Vagina (tissue), 2 donors: Measurements from ENCODE around the gene PRSS56. TPM values are rescaled to one million over a fixed set of nuclear protein-coding genes. Genes with fewer than 3 reads are reported as not detected.

Experiments
- DNase-seq, 2 donors: peaks; one replicate each; pipeline ENCODE4 v3.0.0-alpha.2; 2017; ENCODE audit errors: extremely low spot score in 2 of 2
- H3K27ac ChIP-seq: fragments of 200-600 bp; sonication (generic); one replicate; pipeline ENCODE4 v1.5.1; 2019
- H3K27me3 ChIP-seq: fragments of 200-600 bp; sonication (generic); one replicate; pipeline ENCODE4 v1.5.1; 2019
- H3K36me3 ChIP-seq, 2 donors: fragments of 200-600 bp; sonication (generic); one replicate each; pipeline ENCODE4 v1.5.1; 2017 to 2019
- H3K4me1 ChIP-seq: fragments of 200-600 bp; sonication (generic); one replicate; pipeline ENCODE4 v1.5.1; 2019
- H3K4me3 ChIP-seq, 2 donors: fragments of 200-600 bp; sonication (generic); 1 replicate in 1 of 2; 2 replicates in 1 of 2; pipeline ENCODE4 v1.5.1; 2016 to 2019
- H3K9me3 ChIP-seq: fragments of 200-600 bp; sonication (generic); one replicate; pipeline ENCODE4 v1.5.1; 2019
- CTCF ChIP-seq, 3 experiments: fragments of 450-650 bp in 2 of 3; fragments of 200-600 bp in 1 of 3; sonication (generic) in 1 of 3; IDR thresholded peaks; one replicate each; pipeline ENCODE4 v1.5.1; 2017 to 2019; ENCODE audit warnings: antibody characterized with exemption in 3 of 3, mild to moderate bottlenecking in 2 of 3, moderate library complexity in 2 of 3
- POLR2A ChIP-seq, 2 donors: fragments of 450-650 bp; IDR thresholded peaks; one replicate each; pipeline ENCODE4 v1.6.1; 2017; ENCODE audit warnings: antibody characterized with exemption in 2 of 2, mild to moderate bottlenecking in 2 of 2, moderate library complexity in 2 of 2
- POLR2AphosphoS5 ChIP-seq, 2 donors: sonication (generic); formaldehyde crosslinking; IDR thresholded peaks; one replicate each; pipeline ENCODE4 v1.9.0; 2017; ENCODE audit warnings: antibody characterized with exemption in 2 of 2, mild to moderate bottlenecking in 2 of 2, low read depth in 1 of 2; ENCODE audit not compliant: insufficient read depth in 1 of 2
- intact Hi-C: fragments of 100-400 bp; cut with DNase I; formaldehyde crosslinking; loops from one replicate; pipeline ENCODE4 v1.15.1; 2023
- total RNA-seq: library from RNA; depleted of rRNA; stranded (reverse); fragments of >200 nt; gene quantifications from one replicate; pipeline ENCODE4 v1.2.3, GENCODE V29; 2016

PRSS56 gene
- total RNA-seq, 1 donor from 2014 or later: not detected

DNA sequence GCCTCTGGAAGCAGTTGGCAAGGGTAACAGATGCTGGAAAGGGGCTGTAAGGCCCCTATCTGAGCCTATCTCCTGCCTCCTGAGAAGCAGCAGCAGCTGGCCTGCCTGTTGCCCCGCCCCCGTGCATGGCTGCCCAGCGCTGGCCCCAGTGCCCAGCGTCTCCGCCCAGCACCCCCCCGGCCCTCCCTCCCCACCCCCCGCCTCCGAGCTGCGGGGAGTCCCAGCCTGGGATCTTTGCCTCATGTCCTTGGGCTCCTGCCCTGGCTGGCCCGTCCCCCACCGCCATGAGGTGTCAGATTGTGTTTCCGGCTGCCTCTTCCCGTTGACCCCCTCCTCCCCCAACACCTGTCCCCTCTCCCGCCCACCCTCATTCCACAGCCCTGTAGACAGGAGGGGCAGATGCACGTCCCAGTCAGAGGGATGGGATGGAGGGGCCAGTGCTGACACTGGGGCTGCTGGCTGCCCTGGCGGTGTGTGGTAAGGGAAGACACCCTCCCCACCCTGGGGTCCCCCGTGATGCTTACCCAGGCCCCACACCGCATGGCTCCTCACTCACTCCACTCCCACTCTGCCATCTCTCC lies 5.7 kb downstream of the PRSS56 start, which contains the start of gene CHRND:
Gene CHRND, plus strand, starts transcription at position 370 of the 581 bp plus-strand sequence. Its CDS starts 56 bp downstream, at position 426.
- Histone ChIP-seq H3K4me3 (no peak within 1 kb of the TSS), H3K27me3 (peaks cover 17% of the 10 kb centered on the region), H3K27ac (no peak within 1 kb of the TSS), H3K9me3 (no peaks in the 10 kb centered on the region), H3K36me3 (no peaks in the 10 kb centered on the region), H3K4me1 (peaks cover 21% of the 10 kb centered on the region)
- no peak for DNase-seq
- TF ChIP-seq CTCF (IDR thresholded peaks at IDR 0.05) (no peak), POLR2AphosphoS5 (IDR thresholded peaks at IDR 0.05; ENCODE audit: insufficient read depth in 1 of 2, low read depth in 1 of 2) (no peak), POLR2A (IDR thresholded peaks at IDR 0.05) (no peak)
- intact Hi-C loops: no loop called here

DNA sequence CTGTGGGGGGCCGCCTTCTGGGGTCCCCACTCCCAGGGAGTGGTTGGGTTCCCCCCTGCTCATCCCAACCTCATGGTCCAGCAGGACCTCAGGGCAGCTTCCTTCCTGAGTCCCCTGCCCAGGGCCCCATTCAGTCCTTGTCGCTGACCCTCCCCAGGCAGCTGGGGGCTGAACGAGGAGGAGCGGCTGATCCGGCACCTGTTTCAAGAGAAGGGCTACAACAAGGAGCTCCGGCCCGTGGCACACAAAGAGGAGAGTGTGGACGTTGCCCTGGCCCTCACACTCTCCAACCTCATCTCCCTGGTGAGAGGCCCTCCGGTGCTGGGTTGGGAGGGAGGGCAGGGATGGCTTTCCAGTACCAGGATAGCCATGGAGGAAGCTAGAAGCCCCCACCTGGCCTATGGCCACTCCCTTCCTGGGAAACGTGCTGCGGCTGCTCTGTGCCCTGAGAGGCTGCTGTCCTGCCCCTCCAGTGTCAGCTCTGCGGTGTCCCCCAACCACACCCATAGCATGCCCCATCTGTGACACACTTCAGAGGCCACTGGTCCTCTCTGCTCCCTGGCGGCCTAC lies 6.3 kb downstream of the PRSS56 start:
- H3K27ac ChIP-seq: no peak overlapping the region
- no peak for DNase-seq
- TF ChIP-seq CTCF (IDR thresholded peaks at IDR 0.05) (no peak), POLR2AphosphoS5 (IDR thresholded peaks at IDR 0.05; ENCODE audit: insufficient read depth in 1 of 2, low read depth in 1 of 2) (no peak), POLR2A (IDR thresholded peaks at IDR 0.05) (no peak)
- H3K36me3 ChIP-seq: no peaks in the 10 kb centered on the region
- intact Hi-C loops: no loop called here
- H3K27me3 ChIP-seq: peaks cover 17% of the 10 kb centered on the region
- H3K9me3 ChIP-seq: no peaks in the 10 kb centered on the region
- no peak overlapping the region for H3K4me3 ChIP-seq
- peaks cover 21% of the 10 kb centered on the region for H3K4me1 ChIP-seq

GRCh38 chr2:232527905-232528470 lies 7.8 kb downstream of the PRSS56 start:
- no peaks in the 10 kb centered on the region for H3K36me3 ChIP-seq
- intact Hi-C loops: no loop called here
- TF ChIP-seq POLR2A (IDR thresholded peaks at IDR 0.05): no peak
- no peak for TF ChIP-seq CTCF (IDR thresholded peaks at IDR 0.05)
- TF ChIP-seq POLR2AphosphoS5 (IDR thresholded peaks at IDR 0.05; ENCODE audit: insufficient read depth in 1 of 2, low read depth in 1 of 2): no peak
- no peak for DNase-seq
- H3K4me1 ChIP-seq: peaks cover 13% of the 10 kb centered on the region
- H3K9me3 ChIP-seq: no peaks in the 10 kb centered on the region
- no peak overlapping the region for H3K27ac ChIP-seq
- no peak overlapping the region for H3K4me3 ChIP-seq
- peaks cover 13% of the 10 kb centered on the region for H3K27me3 ChIP-seq

DNA sequence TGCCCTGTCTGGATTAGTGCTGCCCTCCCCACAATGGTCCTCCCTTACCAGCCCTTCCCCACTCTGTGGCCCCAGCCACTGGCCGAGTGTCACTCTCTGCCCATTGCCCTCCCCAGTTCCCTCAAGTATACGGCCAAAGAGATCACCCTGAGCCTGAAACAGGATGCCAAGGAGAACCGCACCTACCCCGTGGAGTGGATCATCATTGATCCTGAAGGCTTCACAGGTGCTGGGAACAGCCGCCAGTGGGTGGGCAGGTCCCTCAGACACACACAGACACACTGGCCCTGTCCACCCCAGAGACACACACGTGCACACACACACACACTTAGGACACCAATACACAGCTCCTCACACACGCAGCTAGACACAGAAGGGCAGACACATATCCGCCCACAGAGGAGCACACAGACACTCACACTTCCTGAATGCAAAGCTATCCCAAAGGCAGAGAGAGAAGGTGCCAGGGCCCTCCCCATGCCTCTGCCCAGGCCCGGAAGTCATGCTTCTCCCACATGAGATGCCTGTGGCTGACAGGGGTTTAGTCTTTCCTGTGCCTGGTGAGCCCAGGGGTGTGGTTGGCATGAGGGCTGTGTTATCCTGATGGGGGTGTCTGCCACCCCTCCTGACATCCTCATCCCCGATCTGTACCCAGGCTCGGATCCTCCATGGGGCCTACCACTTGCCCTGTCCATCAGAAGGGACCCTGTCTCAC lies 8.7 kb downstream of the PRSS56 start:
- no peaks in the 10 kb centered on the region for H3K9me3 ChIP-seq
- intact Hi-C loops: no loop called here
- H3K4me1 ChIP-seq: peaks cover 4% of the 10 kb centered on the region
- TF ChIP-seq POLR2AphosphoS5 (IDR thresholded peaks at IDR 0.05; ENCODE audit: insufficient read depth in 1 of 2, low read depth in 1 of 2) (no peak), POLR2A (IDR thresholded peaks at IDR 0.05) (no peak), CTCF (IDR thresholded peaks at IDR 0.05) (no peak)
- no peak overlapping the region for H3K4me3 ChIP-seq
- H3K27me3 ChIP-seq: peaks cover 4% of the 10 kb centered on the region
- H3K36me3 ChIP-seq: no peaks in the 10 kb centered on the region
- DNase-seq: no peak
- H3K27ac ChIP-seq: no peak overlapping the region
